SK-N-SH (cell line): Measurements from ENCODE around the gene NFE2L3. TPM values are rescaled to one million over a fixed set of nuclear protein-coding genes. Genes with fewer than 3 reads are reported as not detected.
A peak's percentile ranks its signal among the peaks of the same experiment; 100 is the strongest.

Source experiments
- CTCF ChIA-PET: fragments of 300-600, 350-600 bp; formaldehyde crosslinking; extraction: SDS; loops from one replicate; lab custom pipeline; 2021; lab: Yijun Ruan, JAX
- POLR2A ChIA-PET: fragments of 350-600 bp; sonication (Branson Sonifier 250); formaldehyde crosslinking; extraction: SDS; loops from one replicate; lab custom pipeline; 2020; ENCODE audit warnings: antibody characterized with exemption, inconsistent platforms; lab: Yijun Ruan, JAX
- DNase-seq: peaks from one replicate; pipeline ENCODE4 v3.0.0; 2012
- H2AFZ ChIP-seq: fragments of 200-600 bp; sonication (generic); 2 replicates; pipeline ENCODE4 v1.8.1; 2016; ENCODE audit warnings: antibody characterized with exemption, mild to moderate bottlenecking, low read depth
- H3F3A ChIP-seq: fragments of 200-600 bp; sonication (generic); replicated peaks from 2 replicates; pipeline ENCODE3; 2016; ENCODE audit warnings: antibody characterized with exemption, mild to moderate bottlenecking; ENCODE audit not compliant: insufficient read depth
- H3K27ac ChIP-seq, 2 experiments: fragments of 200-500 bp in 1 of 2; fragments of 200-600 bp in 1 of 2; sonication (Bioruptor generic) in 1 of 2; sonication (generic), shearing (Covaris generic) in 1 of 2; 2 replicates each; pipeline versions ENCODE4 v1.5.1 to v1.6.1; 2014 to 2016; ENCODE audit warnings: low read depth in 2 of 2, inconsistent platforms in 1 of 2, low read length in 1 of 2, mild to moderate bottlenecking in 1 of 2, mixed read lengths in 1 of 2
- H3K27me3 ChIP-seq: fragments of 200-600 bp; sonication (generic), shearing (Covaris generic); 2 replicates; pipeline ENCODE4 v1.6.1; 2016; ENCODE audit warnings: mixed run types; ENCODE audit not compliant: insufficient read depth
- H3K36me3 ChIP-seq, 2 experiments: fragments of 200-500 bp in 1 of 2; fragments of 200-600 bp in 1 of 2; sonication (Bioruptor generic) in 1 of 2; sonication (generic) in 1 of 2; replicated peaks in 1 of 2; 2 replicates each; pipeline versions ENCODE3 to v1.5.1; 2014 to 2016; ENCODE audit warnings: low read length in 1 of 2, mild to moderate bottlenecking in 1 of 2; ENCODE audit not compliant: insufficient read depth in 2 of 2, control insufficient read depth in 1 of 2
- H3K4me1 ChIP-seq, 2 experiments: fragments of 200-500 bp in 1 of 2; fragments of 200-600 bp in 1 of 2; sonication (Bioruptor generic) in 1 of 2; sonication (generic), shearing (Covaris generic) in 1 of 2; 2 replicates each; pipeline versions ENCODE4 v1.5.1 to v1.6.1; 2014 to 2016; ENCODE audit warnings: low read depth in 1 of 2, low read length in 1 of 2, mixed run types in 1 of 2; ENCODE audit not compliant: insufficient read depth in 2 of 2, control insufficient read depth in 1 of 2
- H3K4me2 ChIP-seq: fragments of 200-600 bp; sonication (generic), shearing (Covaris generic); 2 replicates; pipeline ENCODE4 v1.6.1; 2017; ENCODE audit warnings: mixed run types
- H3K4me3 ChIP-seq, 2 experiments: fragments of 200-500 bp in 1 of 2; fragments of 200-600 bp in 1 of 2; sonication (Bioruptor generic) in 1 of 2; sonication (generic), shearing (Covaris generic) in 1 of 2; 2 replicates each; pipeline versions ENCODE4 v1.5.1 to v1.8.1; 2014 to 2016; ENCODE audit warnings: low read depth in 2 of 2, inconsistent platforms in 1 of 2, low read length in 1 of 2, mild to moderate bottlenecking in 1 of 2, mixed read lengths in 1 of 2, moderate library complexity in 1 of 2
- H3K79me2 ChIP-seq: fragments of 200-600 bp; sonication (generic); 2 replicates; pipeline ENCODE4 v1.8.1; 2017; ENCODE audit warnings: mild to moderate bottlenecking; ENCODE audit not compliant: insufficient read depth
- H3K9ac ChIP-seq: fragments of 200-600 bp; sonication (generic); 2 replicates; pipeline ENCODE4 v1.6.1; 2017; ENCODE audit warnings: mixed run types
- H3K9me2 ChIP-seq: fragments of 200-600 bp; sonication (generic); 2 replicates; pipeline ENCODE4 v1.6.1; 2017; ENCODE audit warnings: mixed run types
- H3K9me3 ChIP-seq: fragments of 200-600 bp; sonication (generic); 2 replicates; pipeline ENCODE4 v1.6.1; 2017; ENCODE audit warnings: mixed run types, mild to moderate bottlenecking, moderate library complexity
- H4K20me1 ChIP-seq: fragments of 200-600 bp; sonication (generic); 2 replicates; pipeline ENCODE4 v1.6.1; 2017; ENCODE audit warnings: mild to moderate bottlenecking, mixed run types; ENCODE audit not compliant: insufficient read depth
- CHD2 ChIP-seq: fragments of 150-350 bp; IDR thresholded peaks from 2 replicates; pipeline ENCODE4 v1.6.1; 2018; ENCODE audit warnings: low read length; ENCODE audit not compliant: partially characterized antibody
- ELF1 ChIP-seq: IDR thresholded peaks from 2 replicates; pipeline ENCODE4 v1.4.0; 2012
- EP300 ChIP-seq, 2 experiments: IDR thresholded peaks; 2 replicates each; pipeline versions ENCODE4 v1.4.0 to v1.6.1; 2012; ENCODE audit warnings: borderline replicate concordance in 1 of 2, low read depth in 1 of 2, low read length in 1 of 2
- FOSL2 ChIP-seq: IDR thresholded peaks from 2 replicates; pipeline ENCODE4 v1.4.0; 2012; ENCODE audit warnings: low read depth, mild to moderate bottlenecking, moderate library complexity, borderline replicate concordance
- FOXJ3 ChIP-seq: sonication (generic); formaldehyde crosslinking; IDR thresholded peaks from 2 replicates; pipeline ENCODE4 v1.5.1; 2020; ENCODE audit warnings: mild to moderate bottlenecking, missing genetic modification reagents
- GABPA ChIP-seq: IDR thresholded peaks from 2 replicates; pipeline ENCODE4 v1.4.0; 2012; ENCODE audit warnings: low read depth, mild to moderate bottlenecking
- MXI1 ChIP-seq: IDR thresholded peaks from 2 replicates; pipeline ENCODE4 v1.6.1; 2012; ENCODE audit warnings: mild to moderate bottlenecking, low read depth, low read length, improper control_type of control experiment
- NFIC ChIP-seq: IDR thresholded peaks from 2 replicates; pipeline ENCODE4 v1.4.0; 2012; ENCODE audit warnings: borderline replicate concordance
- NRF1 ChIP-seq: IDR thresholded peaks from 2 replicates; pipeline ENCODE4 v1.6.1; 2012; ENCODE audit warnings: low read depth, mild to moderate bottlenecking, low read length
- PBX3 ChIP-seq: IDR thresholded peaks from 2 replicates; pipeline ENCODE4; 2012
- POLR2AphosphoS5 ChIP-seq: IDR thresholded peaks from 2 replicates; pipeline ENCODE4 v1.6.1; 2012; ENCODE audit warnings: low read depth, low read length
- REST ChIP-seq: IDR thresholded peaks from 2 replicates; pipeline ENCODE4 v1.6.1; 2012; ENCODE audit warnings: mild to moderate bottlenecking, low read depth, low read length, moderate library complexity
- RXRA ChIP-seq: IDR thresholded peaks from 2 replicates; pipeline ENCODE4 v1.4.0; 2012; ENCODE audit warnings: low read depth, mild to moderate bottlenecking, borderline replicate concordance
- SMC3 ChIP-seq: IDR thresholded peaks from 2 replicates; pipeline ENCODE4 v1.6.1; 2012; ENCODE audit warnings: low read depth, low read length, improper control_type of control experiment
- TAF1 ChIP-seq: IDR thresholded peaks from 2 replicates; pipeline ENCODE4 v1.6.1; 2012; ENCODE audit warnings: low read depth, mild to moderate bottlenecking, low read length, moderate library complexity, borderline replicate concordance
- TCF12 ChIP-seq: IDR thresholded peaks from 2 replicates; pipeline ENCODE4 v1.4.0; 2012
- USF1 ChIP-seq: IDR thresholded peaks from 2 replicates; pipeline ENCODE4 v1.4.0; 2012; ENCODE audit warnings: low read depth, borderline replicate concordance
- WGBS: methylation state at CpG from one replicate; pipeline ENCODE4 v1.1.6; 2017; ENCODE audit warnings: low lambda C conversion rate; 5-methylcytosine and 5-hydroxymethylcytosine counted together
- polyA plus RNA-seq, 3 experiments: library from polyadenylated mRNA; depleted of rRNA; stranded (reverse); fragments of >200 nt; gene quantifications; 2 replicates each; pipeline ENCODE4 v1.2.3, GENCODE V29; 2012
- TF ChIP-seq, protein P1 (sequence below): IDR thresholded peaks from 2 replicates; pipeline ENCODE4 v1.4.0; 2012; ENCODE audit warnings: low read depth, borderline replicate concordance
- TF ChIP-seq, protein P2 (sequence below): fragments of 200-600 bp; sonication (generic); IDR thresholded peaks from 2 replicates; pipeline ENCODE4 v1.6.1; 2017; ENCODE audit warnings: antibody characterized with exemption, mild to moderate bottlenecking, moderate library complexity
- TF ChIP-seq, protein P3 (sequence below): IDR thresholded peaks from 2 replicates; pipeline ENCODE4 v1.4.0; 2012; ENCODE audit warnings: low read depth

Gene NFE2L3
- polyA plus RNA-seq, 1 of the 3 experiments (the other 2 are of a cell fraction), result 36.1 TPM

- TF ChIP-seq, protein P1, sequence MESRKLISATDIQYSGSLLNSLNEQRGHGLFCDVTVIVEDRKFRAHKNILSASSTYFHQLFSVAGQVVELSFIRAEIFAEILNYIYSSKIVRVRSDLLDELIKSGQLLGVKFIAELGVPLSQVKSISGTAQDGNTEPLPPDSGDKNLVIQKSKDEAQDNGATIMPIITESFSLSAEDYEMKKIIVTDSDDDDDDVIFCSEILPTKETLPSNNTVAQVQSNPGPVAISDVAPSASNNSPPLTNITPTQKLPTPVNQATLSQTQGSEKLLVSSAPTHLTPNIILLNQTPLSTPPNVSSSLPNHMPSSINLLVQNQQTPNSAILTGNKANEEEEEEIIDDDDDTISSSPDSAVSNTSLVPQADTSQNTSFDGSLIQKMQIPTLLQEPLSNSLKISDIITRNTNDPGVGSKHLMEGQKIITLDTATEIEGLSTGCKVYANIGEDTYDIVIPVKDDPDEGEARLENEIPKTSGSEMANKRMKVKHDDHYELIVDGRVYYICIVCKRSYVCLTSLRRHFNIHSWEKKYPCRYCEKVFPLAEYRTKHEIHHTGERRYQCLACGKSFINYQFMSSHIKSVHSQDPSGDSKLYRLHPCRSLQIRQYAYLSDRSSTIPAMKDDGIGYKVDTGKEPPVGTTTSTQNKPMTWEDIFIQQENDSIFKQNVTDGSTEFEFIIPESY, result peak; percentile 44; the same call in 1 of the 2 replicates
- TF ChIP-seq EP300 (IDR thresholded peaks at IDR 0.05; ENCODE audit: borderline replicate concordance in 1 of 2, low read depth in 1 of 2, low read length in 1 of 2) (peak; percentile 5 to 12; a peak in 1 of 4 replicates), MXI1 (peak; percentile 69; the same call in 1 of the 2 replicates), POLR2AphosphoS5 (peak; percentile 96), RXRA (peak; percentile 35; the same call in 1 of the 2 replicates), GABPA (no peak), NRF1 (peak; percentile 39), NFIC (0 out of 2 replicates have a peak, but pooled peaks have one; percentile 29), USF1 (0 out of 2 replicates have a peak, but pooled peaks have one; percentile 2), PBX3 (peak; percentile 1; the same call in 1 of the 2 replicates), ELF1 (no peak), TCF12 (peak; percentile 49), CHD2 (peak; percentile 63), TAF1 (peak; percentile 97), FOSL2 (no peak), SMC3 (no peak), REST (peak; percentile 72; the same call in 1 of the 2 replicates), FOXJ3 (CRISPR knock-in tag) (0 out of 2 replicates have a peak, but pooled peaks have one; percentile 43)
- TF ChIP-seq, protein P2, sequence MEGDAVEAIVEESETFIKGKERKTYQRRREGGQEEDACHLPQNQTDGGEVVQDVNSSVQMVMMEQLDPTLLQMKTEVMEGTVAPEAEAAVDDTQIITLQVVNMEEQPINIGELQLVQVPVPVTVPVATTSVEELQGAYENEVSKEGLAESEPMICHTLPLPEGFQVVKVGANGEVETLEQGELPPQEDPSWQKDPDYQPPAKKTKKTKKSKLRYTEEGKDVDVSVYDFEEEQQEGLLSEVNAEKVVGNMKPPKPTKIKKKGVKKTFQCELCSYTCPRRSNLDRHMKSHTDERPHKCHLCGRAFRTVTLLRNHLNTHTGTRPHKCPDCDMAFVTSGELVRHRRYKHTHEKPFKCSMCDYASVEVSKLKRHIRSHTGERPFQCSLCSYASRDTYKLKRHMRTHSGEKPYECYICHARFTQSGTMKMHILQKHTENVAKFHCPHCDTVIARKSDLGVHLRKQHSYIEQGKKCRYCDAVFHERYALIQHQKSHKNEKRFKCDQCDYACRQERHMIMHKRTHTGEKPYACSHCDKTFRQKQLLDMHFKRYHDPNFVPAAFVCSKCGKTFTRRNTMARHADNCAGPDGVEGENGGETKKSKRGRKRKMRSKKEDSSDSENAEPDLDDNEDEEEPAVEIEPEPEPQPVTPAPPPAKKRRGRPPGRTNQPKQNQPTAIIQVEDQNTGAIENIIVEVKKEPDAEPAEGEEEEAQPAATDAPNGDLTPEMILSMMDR, result no peak
- TF ChIP-seq, protein P3, sequence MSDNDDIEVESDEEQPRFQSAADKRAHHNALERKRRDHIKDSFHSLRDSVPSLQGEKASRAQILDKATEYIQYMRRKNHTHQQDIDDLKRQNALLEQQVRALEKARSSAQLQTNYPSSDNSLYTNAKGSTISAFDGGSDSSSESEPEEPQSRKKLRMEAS, result peak; percentile 14
- WGBS, result under 1% methylated on average over 32 of the region's 86 CpGs
- Histone ChIP-seq H3K9me2 (no peaks in the 10 kb centered on the region), H3K27ac (peak within 1 kb of the TSS; percentile 99 to 100), H3K27me3 (no peaks in the 10 kb centered on the region), H3K4me3 (peak within 1 kb of the TSS; percentile 100), H4K20me1 (peaks cover 78% of the 10 kb centered on the region), H3K9ac (peak within 1 kb of the TSS; percentile 99), H3F3A (peaks cover 35% of the 10 kb centered on the region), H3K4me2 (peak within 1 kb of the TSS; percentile 77), H3K79me2 (peaks cover 89% of the 10 kb centered on the region), H3K36me3 (peaks cover 58 to 59% of the 10 kb centered on the region in 2 experiments), H3K4me1 (peaks cover 20 to 29% of the 10 kb centered on the region in 2 experiments), H2AFZ (peak within 1 kb of the TSS; percentile 66; the same call in 1 of the 2 replicates), H3K9me3 (no peaks in the 10 kb centered on the region)
- peak; percentile 98 for DNase-seq
- CTCF ChIA-PET, result interaction anchor here (0.8 to 11.3 kb wide), 9 partner anchors 9 to 467 kb away, joined by 3 to 260 read pairs (median 6); no protein-coding TSS in a partner anchor
- POLR2A ChIA-PET, result interaction anchor here (0.6 to 5.7 kb wide), 12 partner anchors 9 to 123 kb away, joined by 3 to 51 read pairs (median 4); partner anchors contain the start of gene NFE2L3
Measured at GRCh38 chr7:26201247-26202018, 49.4 kb downstream of the NFE2L3 start, which contains the start of gene CBX3. TSS of gene CBX3 (plus strand) at chr7:26201745. CDS start at chr7:26202999, 1,254 bp downstream.
